HG03280 (cell line): ENCODE results near the gene MYMX.
A peak's percentile ranks its signal among the peaks of the same experiment; 100 is the strongest.
"Not testable (repeated sequence)": the region's sequence is repeated elsewhere in the genome, so short reads cannot be mapped to it uniquely, and the experiment has no call there.

ENCODE experiments used
- ATAC-seq: cut with Tn5 transposase; IDR thresholded peaks from one replicate; pipeline ENCODE4 v1.9.1; 2021; ENCODE audit warnings: mild to moderate bottlenecking, moderate library complexity; ENCODE audit not compliant: unreplicated experiment

The MYMX gene

DNA sequence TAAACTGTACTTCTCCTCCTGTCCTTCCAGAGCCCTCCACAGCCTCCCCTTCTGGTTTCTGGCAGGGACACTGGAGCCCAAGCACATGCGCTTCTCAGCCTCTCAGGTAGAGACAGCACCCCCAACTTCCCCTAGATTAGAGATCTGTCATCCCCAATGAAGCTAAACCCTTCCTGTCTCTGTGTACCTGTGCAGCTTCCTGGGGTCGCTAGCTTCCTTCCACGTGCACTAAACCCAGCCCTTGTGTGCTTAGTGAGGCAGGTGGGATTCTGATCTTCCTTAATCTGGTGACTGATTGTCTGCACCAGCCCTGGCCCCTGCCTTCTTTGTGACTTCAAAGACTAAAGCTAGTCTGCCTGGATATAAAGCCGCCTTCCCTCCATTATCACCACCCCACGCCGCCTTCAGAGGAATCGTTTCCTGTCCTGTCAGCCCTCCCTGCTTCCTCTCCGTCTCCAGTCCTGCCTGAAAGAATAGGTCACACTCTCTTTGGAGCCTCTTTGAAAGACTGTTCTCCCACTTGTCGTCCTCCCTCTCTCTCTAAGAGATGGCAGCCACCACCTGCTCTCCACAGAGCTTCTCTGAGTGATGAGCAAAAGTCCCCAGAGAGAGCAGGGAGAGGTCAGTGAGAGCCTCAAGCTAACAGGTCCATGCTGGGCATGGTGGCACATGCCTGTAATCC, 30.6 kb upstream of the MYMX start:
- ATAC-seq: no peak

DNA sequence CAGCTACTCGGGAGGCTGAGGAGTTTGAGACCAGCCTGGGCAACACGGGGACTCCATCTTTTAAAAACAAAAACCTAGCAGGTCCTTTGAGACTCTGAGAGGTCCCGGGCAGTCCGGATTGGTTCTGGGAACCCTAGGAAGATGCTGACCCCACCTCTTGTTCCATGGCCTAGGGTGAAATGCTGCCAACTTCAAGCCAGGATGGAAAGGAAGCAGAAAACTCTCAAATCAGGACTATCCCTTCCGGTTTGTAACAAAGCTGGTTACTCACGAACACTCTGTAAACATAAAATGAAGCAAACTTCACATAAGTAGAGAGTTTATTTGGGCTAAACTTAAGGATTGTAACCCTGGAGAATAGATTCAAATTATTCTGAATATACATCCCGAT, 30.1 kb upstream of the MYMX start:
- ATAC-seq: no peak

DNA sequence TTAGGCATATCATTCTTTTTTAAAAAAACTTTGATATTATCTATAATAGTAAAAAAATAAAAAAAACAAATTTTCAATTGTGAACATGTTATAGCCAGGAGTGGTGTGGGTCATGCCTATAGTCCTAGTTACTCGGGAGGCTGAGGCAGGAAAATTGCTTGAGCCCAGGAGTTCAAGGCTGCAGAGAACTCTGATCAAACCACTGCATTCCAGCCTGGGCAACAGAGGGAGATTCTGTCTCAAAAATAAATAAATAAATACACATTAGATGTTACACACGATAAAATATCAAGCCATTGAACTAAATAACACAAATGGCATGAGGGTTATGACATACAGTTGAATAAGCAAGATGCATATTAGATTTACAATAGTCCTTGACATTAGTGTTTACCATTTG, 27.9 kb upstream of the MYMX start:
- no peak for ATAC-seq

DNA sequence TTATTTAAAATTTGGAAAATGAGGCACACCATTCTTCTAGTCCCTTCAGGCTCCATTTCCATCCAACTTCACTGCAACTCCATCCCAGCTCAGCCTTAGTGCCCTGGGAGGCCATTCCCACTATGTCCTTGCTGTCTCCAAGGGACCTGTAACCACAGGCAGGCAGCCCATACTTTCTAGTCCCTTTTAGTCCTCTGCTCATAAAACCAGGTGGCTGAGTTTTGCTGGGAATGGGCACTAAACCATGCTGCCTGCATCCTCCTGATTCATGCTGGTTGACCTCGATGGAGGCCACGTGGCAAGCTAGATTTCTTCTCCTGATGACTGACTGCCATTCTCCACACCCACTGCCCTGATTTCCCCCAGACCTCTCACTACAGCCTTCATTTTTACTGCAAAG, 27.5 kb upstream of the MYMX start:
- ATAC-seq: no peak

DNA sequence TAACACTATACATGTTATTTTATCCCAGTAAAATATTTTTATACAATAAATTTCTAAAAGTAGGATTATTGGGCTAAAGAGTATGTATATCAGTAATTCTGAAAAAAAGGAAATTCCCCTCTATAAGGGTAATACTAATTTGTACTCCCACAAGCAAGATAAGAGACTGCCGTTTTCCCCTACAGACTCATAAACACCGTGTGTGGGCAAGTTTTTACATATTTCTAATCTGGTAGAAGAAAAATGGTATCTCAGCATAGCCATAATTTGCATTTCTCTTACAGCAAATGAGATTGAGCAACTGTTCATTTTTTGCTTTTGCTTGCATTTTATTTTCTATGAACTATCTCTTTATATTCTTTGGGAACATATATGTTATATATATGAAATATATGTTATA, 26.0 kb upstream of the MYMX start:
- ATAC-seq: peak; percentile 73

DNA sequence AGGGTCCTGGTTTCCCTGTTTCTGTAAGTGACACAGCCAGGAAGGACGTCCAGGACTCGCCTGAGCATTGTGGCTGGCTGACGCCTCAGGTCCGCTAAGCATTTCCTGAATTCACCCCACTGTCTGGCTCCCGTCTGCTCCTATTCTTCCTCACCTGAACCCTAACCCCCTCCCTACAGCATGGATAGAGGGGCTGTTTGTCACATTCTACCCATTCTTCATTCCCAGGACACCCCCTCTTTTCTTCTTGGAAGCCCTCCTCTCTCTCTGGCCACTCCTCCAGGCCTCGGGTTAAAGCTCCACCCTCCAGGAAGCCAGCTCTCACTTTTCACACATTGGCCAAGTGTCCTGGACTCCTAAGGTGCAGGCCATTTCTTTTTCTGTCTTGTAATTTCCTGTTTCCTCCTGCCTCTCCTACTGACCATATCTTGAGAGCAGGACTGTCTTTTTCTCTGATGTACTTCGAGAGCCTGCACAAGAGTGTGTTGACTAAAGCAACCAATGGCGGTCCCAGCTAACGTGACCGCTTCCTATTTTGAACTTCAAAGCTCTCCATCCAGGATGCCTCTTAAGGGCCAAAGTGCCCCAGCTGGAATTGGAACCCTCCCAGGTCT, 24.2 kb upstream of the MYMX start:
- no peak for ATAC-seq

DNA sequence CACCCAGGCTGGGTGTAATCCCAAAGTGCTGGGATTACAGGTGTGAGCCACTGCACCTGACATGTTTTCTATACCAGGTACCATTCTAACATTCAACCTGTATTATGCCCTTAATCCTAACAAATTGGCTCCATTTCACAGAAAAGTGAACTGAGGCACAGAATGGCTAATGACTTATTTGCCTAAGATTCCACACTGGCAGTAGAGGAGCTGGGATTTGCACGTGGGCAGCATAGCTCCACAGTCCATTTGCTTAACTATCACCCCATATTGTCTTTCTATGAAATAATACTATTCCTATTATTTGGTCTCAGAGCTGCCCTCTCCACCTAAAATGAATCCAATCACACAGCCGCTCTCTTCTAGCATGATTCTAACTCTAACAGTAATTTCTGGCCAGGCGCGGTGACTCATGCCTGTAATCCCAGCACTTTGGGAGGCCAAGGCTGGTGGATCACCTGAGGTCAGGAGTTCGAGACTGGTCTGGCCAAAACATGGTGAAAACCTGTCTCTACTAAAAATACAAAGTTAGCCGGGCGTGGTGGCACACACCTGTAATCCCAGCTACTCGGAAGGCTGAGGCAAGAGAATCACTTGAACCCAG, 23.3 kb upstream of the MYMX start:
- no peak for ATAC-seq

DNA sequence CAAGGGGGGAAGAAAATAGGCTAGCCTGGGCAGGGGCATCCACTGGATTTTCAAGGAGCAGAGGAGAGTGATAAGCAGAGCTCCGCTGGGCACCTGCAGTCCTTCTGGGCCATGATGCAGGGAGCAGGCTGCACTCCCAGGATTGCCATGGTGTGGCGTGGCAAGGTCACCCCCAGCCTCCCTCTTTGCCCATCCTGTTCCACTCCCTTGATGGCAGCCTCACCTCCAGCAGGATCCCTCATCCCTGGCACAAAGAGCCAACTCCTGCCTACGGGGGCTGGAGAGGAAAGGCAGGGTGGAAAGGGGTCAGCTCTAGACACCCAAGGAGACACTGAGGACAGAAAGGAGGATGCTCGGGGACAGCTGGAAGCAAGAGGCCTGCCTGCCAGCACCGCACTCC, 22.4 kb upstream of the MYMX start:
- ATAC-seq: no peak

DNA sequence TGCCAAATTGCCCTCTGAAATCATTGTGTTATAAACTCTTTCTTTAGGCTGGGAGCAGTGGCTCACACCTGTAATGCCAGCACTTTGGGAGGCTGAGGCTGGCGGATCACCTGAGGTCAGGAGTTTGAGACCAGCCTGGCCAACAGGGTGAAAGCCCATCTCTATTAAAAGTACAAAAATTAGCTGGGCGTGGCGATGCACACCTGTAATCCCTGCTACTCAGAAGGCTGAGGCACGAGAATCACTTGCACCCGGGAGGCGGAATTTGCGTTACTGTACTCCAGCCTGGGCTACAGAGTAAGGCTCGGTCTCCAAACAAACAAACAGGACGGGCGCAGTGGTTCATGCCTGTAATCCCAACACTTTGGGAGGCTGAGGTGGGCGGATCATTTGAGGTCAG, 20.4 kb upstream of the MYMX start:
- not testable (repeated sequence) for ATAC-seq

DNA sequence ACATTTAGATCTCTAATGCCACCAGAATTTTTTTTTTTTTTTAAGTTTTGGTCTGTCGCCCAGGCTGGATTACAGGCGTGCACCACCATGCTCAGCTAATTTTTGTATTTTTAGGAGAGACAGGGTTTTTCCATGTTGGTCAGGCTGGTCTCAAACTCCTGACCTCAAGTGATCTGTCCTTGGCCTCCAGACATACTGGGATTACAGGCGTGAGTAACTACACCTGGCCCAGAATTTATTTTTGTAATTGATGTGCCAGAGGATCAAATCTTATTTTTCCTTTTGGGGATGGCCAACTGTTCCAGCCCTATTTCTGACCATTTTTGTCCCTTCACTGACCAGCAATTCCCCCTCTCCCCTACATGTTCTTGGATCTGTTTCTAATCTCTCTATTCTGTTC, 18.0 kb upstream of the MYMX start:
- ATAC-seq: no peak

DNA sequence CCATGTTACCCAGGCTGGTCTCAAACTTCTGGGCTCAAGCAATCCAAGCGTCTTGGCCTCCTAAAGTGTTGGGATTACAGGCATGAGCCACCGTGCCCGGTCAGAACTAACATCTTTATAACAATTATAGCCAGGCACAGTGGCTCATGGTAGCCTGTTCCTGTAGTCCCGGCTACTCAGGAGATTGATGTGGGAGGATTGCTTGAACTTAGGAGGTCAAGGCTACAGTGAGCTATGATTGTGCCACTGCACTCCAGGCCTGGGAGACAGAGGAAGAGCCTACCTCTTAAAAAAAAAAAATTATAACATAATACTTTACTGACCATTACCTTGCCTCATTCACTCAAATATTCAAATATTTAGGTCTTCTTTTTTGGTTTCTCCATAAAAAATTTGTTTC, 16.8 kb upstream of the MYMX start:
- no peak for ATAC-seq

DNA sequence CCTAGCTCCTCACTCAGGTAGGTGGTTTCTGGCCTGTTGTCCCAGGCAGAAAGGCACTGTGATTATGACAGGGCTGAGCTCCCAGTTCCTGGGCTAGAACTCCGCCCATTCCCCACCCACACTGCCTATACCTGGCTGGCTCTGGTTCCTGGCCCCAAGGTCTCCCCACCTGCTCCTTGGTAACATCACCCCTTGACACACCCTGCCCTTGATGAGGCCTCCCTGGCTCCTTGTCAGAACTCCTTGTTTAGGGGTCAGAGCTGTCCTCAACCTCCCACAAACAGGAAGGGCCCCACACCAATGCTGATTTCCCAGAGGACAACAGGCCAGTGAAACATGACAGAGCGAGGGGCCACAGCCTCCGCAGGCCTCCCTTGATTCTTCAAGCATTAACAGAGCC, 15.5 kb upstream of the MYMX start:
- ATAC-seq: no peak

DNA sequence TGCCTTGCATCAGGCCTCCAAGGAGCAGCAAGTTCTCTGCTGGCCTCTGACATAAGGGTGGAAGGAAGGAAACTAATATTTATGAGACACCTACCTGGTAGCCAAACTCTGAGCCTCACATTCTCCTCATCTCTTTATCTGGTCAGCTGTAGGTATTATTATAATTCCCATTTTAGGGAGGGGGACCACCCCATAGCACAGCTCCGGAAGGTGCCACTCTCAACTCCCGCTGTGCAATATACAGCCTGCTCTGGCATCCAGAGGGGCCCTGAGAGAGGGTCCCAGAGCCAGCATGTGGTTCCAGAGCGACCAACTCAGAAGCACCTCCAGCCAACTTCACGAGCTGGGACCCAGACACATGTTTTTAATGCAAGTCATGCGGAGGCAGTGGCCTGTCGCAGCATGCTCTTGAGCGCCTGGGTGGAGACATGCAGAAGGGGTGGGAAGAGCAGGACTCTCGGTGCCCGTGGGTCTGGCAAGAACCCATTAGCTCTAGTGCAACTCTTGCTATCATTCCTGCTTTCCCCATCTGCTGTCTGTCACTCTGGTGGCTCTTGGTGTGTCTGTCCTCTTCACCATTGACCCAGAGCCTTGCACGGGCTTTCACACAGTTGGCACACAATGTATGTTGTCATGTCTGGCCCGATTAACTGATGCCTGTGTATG, 15.0 kb upstream of the MYMX start:
- no peak for ATAC-seq

DNA sequence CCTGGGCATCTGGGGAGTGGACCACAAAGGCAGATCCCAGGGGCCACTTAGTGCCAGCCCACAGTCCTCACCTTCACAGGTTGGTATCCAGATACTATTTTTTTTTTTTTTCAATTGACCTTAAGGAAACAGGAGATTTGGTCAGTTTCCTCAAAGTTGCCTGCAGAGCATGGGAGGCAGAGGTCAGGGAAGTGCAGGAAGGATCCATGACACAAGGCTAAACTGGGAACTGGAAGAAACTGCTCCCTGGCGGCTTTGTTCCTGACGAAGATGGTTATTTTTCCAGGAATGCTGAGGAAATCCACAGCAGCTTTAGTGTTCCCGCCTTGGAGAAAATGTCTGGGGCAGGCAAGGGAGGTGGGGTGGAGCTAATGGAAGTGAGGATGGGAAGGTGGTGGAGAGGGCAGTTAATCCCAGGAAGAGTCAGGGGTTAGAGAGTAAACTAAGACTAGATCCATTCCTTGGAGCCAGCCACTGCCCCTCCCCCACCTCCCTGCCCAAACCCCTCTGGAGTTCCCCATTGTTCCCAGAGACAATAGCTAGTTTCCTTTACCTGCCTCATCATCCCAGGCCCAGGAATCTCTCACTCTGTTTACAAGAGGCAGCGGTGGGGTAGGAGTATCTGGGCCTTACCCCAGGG, 14.3 kb upstream of the MYMX start:
- no peak for ATAC-seq

DNA sequence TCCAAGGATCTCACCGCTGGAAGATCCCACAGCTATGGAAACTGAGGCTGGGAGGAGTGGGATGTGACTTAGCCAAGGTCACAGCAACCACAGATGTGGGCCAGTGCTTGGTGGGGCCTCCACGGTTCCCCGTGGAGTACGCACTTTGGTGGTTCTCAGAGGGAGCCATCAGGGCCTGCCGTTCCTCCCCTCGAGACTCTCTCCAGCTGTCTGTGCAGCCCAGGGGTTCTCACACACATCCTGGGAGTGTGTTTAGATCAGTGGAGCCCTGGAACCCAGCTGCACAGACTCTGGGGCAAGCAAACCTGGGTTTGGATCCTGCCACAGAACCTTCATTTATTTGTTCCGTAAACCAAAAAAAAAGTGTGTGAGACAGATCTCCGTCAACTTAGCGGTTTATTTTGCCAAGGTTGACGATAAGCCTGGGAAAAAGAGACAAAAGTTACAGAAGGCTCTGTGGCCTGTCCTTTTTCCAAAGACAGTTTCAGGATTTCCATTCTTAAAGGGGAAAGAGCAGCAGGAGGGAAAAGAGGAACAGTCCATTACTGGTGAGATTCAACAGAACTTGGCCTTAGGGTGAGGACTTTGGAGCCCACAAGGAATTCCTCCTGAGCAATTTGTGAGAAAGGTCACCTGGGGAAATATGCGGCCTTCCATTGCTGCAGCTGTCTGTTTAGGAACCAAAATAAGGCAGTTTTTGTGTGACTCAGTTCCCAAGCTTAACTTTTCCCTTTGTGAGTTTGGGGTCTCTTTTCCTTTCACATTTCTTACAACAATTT, 13.6 kb upstream of the MYMX start:
- no peak for ATAC-seq

DNA sequence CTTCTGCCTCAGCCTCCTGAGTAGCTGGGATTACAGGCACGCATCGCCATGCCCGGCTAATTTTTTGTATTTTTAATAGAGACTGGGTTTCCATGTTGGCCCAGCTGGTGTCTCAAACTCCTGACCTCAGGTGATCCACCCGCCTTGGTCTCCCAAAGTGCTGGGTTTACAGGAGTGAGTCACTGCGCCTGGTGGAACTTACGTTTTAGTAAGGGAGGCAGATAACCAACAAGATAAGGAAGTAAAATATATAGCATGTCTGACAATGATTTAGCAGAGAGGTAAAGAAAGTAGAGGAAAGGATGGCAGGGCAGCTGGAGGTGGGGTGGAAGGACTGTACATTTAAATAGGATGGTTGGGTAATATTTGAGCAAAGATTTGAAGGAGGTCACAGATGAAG, 12.8 kb upstream of the MYMX start:
- no peak for ATAC-seq

DNA sequence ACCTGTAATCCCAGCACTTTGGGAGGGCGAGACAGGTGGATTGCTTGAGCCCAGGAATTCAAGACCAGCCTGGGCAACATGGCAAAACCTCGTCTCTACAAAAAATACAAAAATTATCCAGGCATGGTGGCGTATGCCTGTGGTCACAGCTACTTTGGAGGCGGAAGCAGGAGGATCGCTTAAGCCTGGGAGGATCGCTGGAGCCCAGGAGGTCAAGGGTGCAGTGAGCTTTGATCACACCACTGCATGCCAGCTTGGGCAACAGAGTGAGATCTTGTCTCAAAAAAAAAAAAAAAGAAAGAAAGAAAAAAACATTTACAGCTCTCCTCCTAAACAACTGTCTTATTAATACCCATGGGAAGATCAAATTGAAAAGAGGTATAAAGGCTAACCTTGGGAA, 8.8 kb upstream of the MYMX start:
- ATAC-seq: no peak

DNA sequence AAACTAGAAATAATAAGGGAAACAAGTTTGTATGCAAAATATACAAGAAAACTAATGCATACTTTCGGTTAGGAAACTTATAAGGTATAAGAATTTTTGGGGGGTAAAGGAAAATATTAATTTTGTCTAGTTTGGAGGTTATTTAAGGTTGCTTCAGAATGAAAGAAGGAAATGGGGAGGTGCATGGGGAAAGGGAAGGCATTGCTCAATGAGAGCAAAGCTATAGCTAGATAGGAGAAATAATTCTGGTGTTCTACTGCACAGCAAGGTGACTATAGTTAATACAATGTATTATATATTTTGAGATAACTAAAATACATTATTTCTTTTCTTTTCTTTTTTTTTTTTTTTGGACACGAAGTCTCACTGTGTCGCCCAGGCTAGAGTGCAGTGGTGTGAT, 5.4 kb upstream of the MYMX start:
- ATAC-seq: no peak

DNA sequence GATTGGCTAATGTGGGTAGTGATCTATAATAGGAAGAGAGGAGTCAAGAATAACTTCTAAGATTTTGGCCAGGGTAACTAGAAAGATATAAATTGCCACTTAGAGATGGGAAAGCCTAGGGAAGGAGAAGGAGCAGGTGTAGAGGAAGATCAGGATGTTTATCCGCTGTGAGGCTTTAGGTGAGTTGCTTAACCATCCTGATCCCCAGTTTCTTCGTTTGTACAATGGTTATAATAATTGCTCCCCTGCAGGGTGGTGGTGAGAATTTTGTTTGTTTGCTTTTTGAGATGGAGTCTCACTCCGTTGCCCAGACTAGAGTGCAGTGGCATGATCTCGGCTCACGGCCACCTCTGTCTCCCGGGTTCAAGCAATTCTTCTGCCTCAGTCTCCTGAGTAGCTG, 2.4 kb upstream of the MYMX start:
- ATAC-seq: no peak

DNA sequence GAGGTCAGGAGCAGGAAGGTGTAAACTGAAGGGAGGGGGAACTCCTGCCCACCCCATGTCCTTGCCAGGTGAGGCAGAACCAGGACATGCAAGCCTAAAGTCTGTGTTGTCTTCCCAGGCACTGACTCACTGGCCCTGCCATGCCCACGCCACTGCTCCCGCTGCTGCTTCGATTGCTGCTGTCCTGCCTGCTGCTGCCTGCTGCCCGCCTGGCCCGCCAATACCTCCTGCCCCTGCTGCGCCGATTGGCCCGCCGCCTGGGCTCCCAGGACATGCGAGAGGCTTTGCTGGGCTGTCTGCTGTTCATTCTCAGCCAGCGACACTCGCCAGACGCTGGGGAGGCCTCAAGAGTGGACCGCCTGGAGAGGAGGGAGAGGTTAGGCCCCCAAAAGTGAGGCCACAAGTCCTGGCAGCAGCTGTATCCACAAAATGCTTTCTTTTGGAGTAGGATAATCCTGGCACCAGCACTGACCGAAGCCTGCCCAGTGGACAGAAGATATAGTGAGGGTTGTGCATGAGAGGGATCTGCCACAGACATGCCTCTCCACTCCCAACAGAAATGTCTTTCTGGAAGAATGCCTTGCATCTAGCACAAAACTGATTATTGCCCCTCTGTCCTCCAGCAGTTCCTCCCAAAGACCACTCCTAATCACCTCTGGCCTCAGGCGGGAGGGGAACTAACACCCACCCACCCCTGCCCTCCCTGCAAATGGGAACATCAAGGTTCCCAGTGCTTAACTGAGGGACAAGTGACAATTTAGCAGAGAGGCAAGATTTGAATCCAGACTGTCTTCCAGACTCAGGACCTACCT, 812 bp downstream of the MYMX start:
- no peak for ATAC-seq
